CD1c-positive myeloid dendritic cell (primary cell): ENCODE data around the gene SLC22A23.

Experiments used
- DNase-seq: peaks from one replicate; pipeline ENCODE4 v3.0.0-alpha.2; 2016; ENCODE audit errors: extremely low spot score

Gene SLC22A23

GRCh38 chr6:3421791-3422434, 34.9 kb downstream of the SLC22A23 start:
- DNase-seq = no peak

DNA sequence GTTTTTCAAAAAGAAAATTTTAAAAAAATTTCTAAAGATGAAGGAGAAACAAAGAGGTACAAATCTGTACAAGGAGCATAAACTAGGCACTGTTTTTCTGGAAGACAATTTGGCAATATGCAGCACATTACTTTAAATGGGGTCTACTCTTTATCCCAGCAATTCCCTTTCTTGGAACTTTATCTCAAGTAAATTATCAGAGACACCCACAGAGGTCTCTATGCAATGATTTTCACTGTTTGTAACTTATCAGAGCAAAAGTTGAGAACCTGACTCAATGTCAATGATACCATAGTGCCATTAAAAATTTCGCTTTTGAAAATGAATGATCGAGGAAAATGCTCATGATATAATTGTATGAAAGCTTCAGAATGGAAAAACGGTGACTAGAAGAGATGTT, 35.7 kb downstream of the SLC22A23 start:
- DNase-seq = no peak

- DNase-seq = no peak
These were observed 37.1 kb downstream of the SLC22A23 start for GRCh38 chr6:3419624-3420272.

DNA sequence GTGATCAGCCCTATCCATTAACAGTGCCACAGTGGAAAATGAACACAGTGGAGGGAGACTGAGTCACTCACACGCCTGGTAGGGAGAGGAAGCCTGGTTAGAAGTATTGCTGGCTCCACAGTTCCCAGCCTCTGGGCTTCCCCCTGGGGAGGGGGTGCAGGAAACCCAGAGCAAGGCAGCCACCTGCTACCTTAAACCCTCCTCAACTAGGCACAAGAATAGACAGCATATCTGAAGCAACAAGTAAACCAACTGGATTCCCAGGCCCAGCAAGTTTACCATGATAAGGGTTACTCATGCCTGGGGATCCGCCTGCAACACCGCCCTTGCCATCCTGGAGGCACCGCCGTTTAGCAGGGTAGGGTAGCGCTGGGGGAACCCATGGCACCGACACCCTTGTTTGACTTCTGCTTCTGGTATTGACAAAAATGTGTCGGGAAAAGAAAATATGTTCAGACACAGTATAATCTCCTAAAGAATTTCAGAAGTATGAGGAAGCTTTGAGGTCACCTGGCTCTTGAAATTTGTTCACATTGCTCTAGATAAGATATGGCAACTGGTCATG, 38.3 kb downstream of the SLC22A23 start:
- no peak for DNase-seq

- no peak for DNase-seq
These were observed 39.4 kb downstream of the SLC22A23 start for GRCh38 chr6:3417473-3417872.

GRCh38 chr6:3415490-3415889, 41.4 kb downstream of the SLC22A23 start:
- DNase-seq = no peak

DNA sequence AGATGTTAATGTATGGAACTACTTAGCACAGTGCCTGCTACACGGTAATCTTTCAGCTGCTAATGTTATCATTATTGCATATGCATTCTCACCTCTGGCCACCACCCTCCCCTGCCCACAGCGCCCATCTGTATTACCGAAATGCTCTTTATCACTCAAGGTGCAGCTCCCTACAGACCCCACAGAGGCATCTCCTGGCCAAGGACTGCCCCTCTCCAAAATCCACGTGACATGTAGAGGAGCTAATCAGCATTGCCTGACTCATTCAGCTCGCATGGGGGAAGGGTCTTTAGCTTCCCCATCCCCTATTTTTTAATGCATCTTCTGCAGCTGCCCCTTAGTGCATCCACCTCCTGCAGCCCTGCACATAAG, 41.8 kb downstream of the SLC22A23 start:
- no peak for DNase-seq

DNA sequence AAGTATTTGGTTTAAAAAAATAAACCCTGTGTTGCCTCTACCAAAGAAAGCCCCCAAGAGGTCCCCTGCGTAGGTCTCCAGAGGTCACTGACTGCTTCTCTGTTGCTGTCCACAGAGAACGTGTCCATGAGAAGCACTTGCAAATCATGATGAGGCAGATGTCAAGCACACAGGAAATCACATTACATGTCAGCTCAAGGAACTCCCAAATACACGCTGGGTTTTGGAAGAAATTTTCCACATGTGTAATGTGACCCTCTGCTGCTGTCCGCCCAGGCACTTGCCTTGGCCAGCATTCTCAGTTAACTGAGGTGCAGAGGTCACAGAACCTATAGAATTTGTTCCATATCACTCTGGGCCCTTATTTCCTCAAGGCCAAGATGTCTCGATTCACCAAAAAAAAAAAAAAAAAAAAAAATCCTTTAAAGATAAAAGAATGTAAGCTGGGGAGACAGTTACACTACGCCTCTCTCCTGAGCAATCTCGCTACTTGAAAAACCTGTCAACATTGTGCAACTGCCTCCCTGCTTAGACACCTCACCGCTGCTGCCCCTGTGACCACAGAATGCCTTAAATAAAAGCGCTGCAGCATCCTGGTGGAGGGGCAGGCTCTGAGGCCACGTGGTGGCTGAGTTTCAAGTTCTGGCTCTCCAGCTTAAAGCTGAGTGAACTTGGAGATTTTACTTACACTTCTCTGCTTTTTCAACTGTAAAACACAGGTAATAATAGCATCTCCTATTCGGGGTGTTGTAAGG, 42.3 kb downstream of the SLC22A23 start:
- no peak for DNase-seq

DNA sequence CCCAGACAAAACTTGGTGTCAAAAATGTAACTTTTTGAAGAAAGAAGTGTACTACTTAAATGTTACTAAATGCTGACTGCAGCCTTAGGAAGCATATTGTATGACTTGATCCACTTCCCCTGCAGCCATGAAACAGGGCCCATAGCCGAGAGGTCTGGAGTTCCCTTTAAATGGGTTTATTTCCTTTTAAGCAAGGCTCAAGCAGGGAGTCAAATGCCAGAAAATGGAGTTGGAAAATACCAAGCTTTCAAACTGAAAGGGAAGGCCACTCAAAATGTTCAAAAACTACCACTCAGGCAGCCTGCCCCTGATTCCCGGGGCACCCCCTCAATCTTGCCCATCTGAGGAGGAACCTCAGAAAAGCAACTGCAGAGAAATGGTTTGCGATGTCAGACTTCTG, 43.3 kb downstream of the SLC22A23 start:
- no peak for DNase-seq

GRCh38 chr6:3412779-3413500, 43.9 kb downstream of the SLC22A23 start:
- no peak for DNase-seq

GRCh38 chr6:3411967-3412778, 44.7 kb downstream of the SLC22A23 start:
- DNase-seq = no peak

DNA sequence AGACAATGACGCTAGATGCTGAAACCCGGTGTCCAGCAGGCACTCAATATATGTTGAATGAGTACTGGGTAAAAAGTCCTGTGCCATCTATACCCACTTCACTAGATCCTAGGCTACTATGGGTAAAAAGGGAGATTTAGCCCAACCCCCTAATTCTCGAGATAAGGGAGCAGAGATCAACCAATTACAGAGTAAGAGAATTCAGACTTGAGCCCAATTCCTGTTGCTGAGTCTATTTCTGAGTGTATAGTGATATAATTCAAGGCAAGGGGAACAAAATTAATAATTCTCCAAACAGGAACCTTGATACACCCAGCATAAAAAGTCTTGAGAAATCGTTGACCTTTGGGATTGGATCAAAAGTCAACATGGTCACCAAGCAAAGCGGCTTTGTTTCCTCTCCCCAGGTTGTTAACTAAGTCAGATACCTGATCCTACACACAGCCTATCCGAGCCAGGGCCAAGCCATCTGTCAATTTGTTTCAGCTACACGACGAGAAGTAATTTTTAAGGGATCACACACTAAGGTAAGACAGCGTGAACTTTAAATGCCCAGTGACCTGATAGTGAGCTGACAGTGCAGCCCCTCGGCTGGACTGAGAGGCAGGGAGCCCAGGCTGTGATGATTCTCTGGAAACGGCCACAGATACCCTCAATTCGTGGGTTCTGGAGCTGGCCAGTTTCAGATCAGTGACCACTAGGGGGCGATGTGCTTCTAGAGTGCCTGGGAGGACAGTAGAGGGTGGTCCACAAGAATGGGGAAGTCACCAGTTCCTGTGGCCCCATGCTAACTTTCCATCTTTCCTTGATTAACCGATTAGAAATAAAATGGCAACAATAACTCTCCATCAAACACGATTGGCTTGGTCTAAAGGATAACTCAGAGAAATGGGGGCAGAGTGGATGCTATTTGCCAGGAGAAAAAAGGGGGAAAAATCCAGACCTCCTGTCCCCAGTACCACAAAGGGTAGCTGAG, 46.2 kb downstream of the SLC22A23 start:
- peak; percentile 67 for DNase-seq

DNA sequence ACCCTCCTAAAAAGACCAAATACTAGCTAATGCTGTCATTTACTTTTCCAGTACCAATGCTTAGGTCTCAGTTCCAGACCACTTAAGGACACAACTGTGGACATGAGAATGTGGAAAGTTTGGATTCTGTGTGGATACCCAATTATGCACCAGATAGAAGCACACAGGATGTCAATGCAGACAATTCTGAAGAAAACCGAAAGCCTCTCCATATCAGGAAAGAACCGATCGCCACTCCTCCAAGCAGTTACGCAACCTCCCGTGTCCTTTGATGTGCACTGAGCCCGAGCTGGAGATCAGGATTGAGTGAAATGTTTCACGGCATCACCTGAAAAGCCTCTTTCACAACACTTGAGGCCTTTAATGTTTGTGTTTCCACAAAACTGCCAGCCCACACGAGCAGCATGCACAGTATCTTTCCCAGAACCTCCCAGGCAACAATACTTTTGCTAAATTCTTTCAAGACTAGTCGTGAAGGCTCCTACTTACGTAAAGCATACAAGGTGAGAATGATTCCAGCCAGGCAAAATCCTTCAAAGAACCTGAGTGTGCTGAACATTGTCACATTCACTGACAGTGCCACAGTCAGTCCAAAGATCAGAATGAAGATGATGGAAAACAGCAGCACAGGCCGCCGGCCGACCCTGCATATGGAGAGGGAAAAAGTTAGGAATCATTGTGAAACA, 47.0 kb downstream of the SLC22A23 start:
- no peak for DNase-seq

GRCh38 chr6:3408665-3409064, 48.2 kb downstream of the SLC22A23 start:
- no peak for DNase-seq

DNA sequence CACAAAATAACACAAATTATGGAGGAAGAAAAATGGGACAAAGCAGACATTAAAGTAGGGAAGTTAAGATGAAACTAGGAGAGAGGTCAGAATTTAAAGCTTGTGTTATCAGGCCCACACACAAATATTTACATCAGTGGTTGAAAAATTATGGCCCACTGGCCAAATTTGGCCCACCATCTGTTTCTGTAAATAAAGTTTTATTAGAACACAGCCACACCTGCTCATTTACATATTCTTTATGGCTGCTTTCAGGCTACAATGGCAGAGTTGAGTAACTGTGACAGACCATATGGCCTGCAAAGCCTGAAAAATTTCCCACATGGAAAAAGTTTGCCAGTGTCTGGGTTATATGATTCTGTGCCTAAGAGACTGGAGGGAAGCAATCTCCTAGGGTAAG, 49.0 kb downstream of the SLC22A23 start:
- no peak for DNase-seq

DNA sequence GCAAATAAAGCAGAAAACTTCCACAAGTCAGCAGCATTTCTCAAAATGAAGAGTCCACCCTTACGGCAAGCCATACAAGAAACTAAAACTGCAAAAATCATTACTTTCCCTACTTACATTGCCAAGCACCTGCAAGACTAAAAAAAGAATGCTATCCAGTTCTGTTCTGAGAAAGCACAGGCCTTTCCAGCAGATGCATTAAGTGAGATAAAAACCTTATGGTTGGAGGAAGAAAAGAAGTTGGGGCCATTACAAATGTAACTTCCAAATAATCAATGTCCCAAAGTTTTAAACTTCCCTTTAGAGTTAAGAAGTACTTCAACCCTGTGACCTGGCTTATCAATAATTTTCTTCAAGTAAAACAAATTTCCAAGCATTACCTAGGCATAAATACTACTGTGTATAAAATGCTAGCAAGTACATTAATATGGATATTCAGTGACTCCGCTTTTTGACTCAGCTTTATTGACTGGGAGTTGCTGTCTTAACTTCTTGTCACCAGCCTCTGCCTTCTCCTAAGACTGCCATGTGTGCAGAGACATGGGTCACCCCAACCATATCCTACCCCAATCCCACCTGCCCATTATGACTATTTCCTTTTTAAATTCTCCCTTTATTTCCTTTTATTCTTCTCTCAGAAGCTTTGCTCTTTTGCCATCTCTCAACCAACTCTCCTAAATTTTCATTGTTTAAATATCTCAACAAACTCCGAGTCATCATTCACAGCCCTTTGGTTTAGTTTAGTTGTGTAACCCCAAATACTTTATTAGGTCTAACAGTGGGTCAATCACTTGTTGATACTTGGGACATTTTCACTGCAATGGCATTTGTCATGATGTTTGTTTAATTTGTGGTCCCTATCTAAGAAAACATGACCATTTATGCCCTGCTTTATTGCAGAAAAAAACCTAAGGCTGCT, 49.7 kb downstream of the SLC22A23 start:
- no peak for DNase-seq

GRCh38 chr6:3406362-3406821, 50.5 kb downstream of the SLC22A23 start:
- DNase-seq = no peak

DNA sequence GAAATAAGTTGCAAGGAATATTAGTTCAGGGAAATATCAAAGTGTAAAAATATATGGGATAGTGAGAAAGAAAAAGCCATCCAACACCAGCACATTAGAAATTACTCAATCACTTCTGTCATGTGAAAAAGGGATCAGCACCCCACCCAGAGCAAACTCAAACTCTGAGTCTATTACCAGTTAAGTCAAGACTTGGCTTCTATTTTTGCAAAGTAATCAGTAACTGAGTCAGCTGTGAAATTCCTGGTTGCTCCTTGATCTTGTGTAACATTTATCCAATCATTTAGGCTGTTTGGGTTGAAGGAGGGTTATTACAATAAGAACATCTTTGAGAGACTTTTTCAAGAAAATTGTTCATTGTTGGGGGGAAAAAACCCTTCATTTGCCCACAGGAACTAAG, 51.2 kb downstream of the SLC22A23 start:
- DNase-seq = no peak
